Stimulated activated CD8-positive, alpha-beta memory T cell treated with anti-CD3 and anti-CD28 coated beads, Interleukin-4, amount 100 ng/mL, for 4 hours (primary cell): Measurements from ENCODE around the gene KIF5C.

Experiments
- DNase-seq, 2 donors: peaks; one replicate each; pipeline ENCODE4 v3.0.0-alpha.2; 2020; ENCODE audit warnings: low read depth in 2 of 2, low spot score in 1 of 2

Gene KIF5C

GRCh38 chr2:149070681-149071320 lies 195.8 kb downstream of the KIF5C start:
- DNase-seq = no peak

- DNase-seq = no peak
Measured at GRCh38 chr2:149075105-149075504, 200.1 kb downstream of the KIF5C start.

- no peak for DNase-seq
Measured at GRCh38 chr2:149075853-149076252, 200.8 kb downstream of the KIF5C start.
